HEK293 (cell line): ENCODE data around the gene HOXC5.

Experiments used
- CTCF ChIA-PET: fragments of 350-600 bp; formaldehyde crosslinking; extraction: SDS; loops from one replicate; lab custom pipeline; 2021; ENCODE audit warnings: antibody characterized with exemption; lab: Yijun Ruan, JAX
- POLR2A ChIA-PET: fragments of 300-600 bp; formaldehyde crosslinking; extraction: SDS; loops from one replicate; lab custom pipeline; 2020; ENCODE audit warnings: antibody characterized with exemption, inconsistent platforms; lab: Yijun Ruan, JAX
- H3K27ac ChIP-seq: fragments of 200-500 bp; sonication (Bioruptor generic); 2 replicates; pipeline ENCODE4 v1.5.1; 2014; ENCODE audit warnings: low read depth, low read length, control low read depth, inconsistent platforms; ENCODE audit errors: extremely low read depth
- H3K36me3 ChIP-seq, 2 experiments: fragments of 200-500 bp in 1 of 2; sonication (Bioruptor generic) in 1 of 2; 1 replicate in 1 of 2; 2 replicates in 1 of 2; pipeline ENCODE4 v1.5.1; 2014 to 2017; ENCODE audit warnings: inconsistent platforms in 2 of 2, low read length in 2 of 2; ENCODE audit not compliant: control insufficient read depth in 2 of 2, insufficient read depth in 1 of 2
- H3K4me1 ChIP-seq: fragments of 200-500 bp; sonication (Bioruptor generic); 2 replicates; pipeline ENCODE4 v1.5.1; 2014; ENCODE audit warnings: mild to moderate bottlenecking, low read length, inconsistent platforms; ENCODE audit not compliant: control insufficient read depth, insufficient read depth
- H3K4me3 ChIP-seq: 2 replicates; pipeline ENCODE4 v1.5.1; 2011; ENCODE audit warnings: low read depth, mild to moderate bottlenecking, control low read depth, low read length, moderate library complexity
- H3K9me3 ChIP-seq: fragments of 200-500 bp; sonication (Bioruptor generic); 2 replicates; pipeline ENCODE4 v1.5.1; 2014; ENCODE audit warnings: low read depth, low read length, inconsistent platforms; ENCODE audit not compliant: control insufficient read depth, insufficient read depth
- BCL6B ChIP-seq: fragments of 450-650 bp; formaldehyde crosslinking; IDR thresholded peaks from 2 replicates; pipeline ENCODE4 v1.5.1; 2017; ENCODE audit warnings: missing biosample characterization, missing genetic modification characterization
- HOXC10 ChIP-seq: sonication (generic); formaldehyde crosslinking; IDR thresholded peaks from 2 replicates; pipeline ENCODE4 v1.8.1; 2023; ENCODE audit warnings: mild to moderate bottlenecking, missing genetic modification reagents
- KLF16 ChIP-seq: fragments of 450-650 bp; formaldehyde crosslinking; IDR thresholded peaks from 2 replicates; pipeline ENCODE4 v1.5.1; 2017; ENCODE audit warnings: missing biosample characterization, missing genetic modification characterization
- KLF9 ChIP-seq: fragments of 450-650 bp; formaldehyde crosslinking; IDR thresholded peaks from 2 replicates; pipeline ENCODE4 v1.5.1; 2016; ENCODE audit warnings: missing biosample characterization, missing genetic modification characterization, low read depth
- MYNN ChIP-seq: fragments of 450-650 bp; formaldehyde crosslinking; IDR thresholded peaks from 2 replicates; pipeline ENCODE4 v1.5.1; 2016; ENCODE audit warnings: missing biosample characterization, missing genetic modification characterization, borderline replicate concordance
- ZBTB1 ChIP-seq: fragments of 450-650 bp; formaldehyde crosslinking; IDR thresholded peaks from 2 replicates; pipeline ENCODE4 v1.5.1; 2016; ENCODE audit warnings: missing biosample characterization, missing genetic modification characterization
- ZBTB26 ChIP-seq: fragments of 450-650 bp; formaldehyde crosslinking; optimal IDR thresholded peaks from 2 replicates; pipeline ENCODE3; 2016; ENCODE audit warnings: missing biosample characterization, mild to moderate bottlenecking, missing genetic modification characterization
- ZFHX2 ChIP-seq: fragments of 450-650 bp; formaldehyde crosslinking; conservative IDR thresholded peaks from 2 replicates; pipeline ENCODE4 v1.5.1; 2016; ENCODE audit warnings: missing biosample characterization, missing genetic modification characterization
- ZNF140 ChIP-seq: fragments of 450-650 bp; formaldehyde crosslinking; IDR thresholded peaks from 2 replicates; pipeline ENCODE4 v1.5.1; 2016; ENCODE audit warnings: missing biosample characterization, missing genetic modification characterization
- ZNF223 ChIP-seq: fragments of 450-650 bp; formaldehyde crosslinking; IDR thresholded peaks from 2 replicates; pipeline ENCODE4 v1.5.1; 2016; ENCODE audit warnings: missing biosample characterization, missing genetic modification characterization
- ZNF239 ChIP-seq: fragments of 450-650 bp; formaldehyde crosslinking; IDR thresholded peaks from 2 replicates; pipeline ENCODE4 v1.5.1; 2016; ENCODE audit warnings: missing biosample characterization, missing genetic modification characterization
- ZNF24 ChIP-seq: fragments of 450-650 bp; formaldehyde crosslinking; IDR thresholded peaks from 2 replicates; pipeline ENCODE4 v1.5.1; 2016; ENCODE audit warnings: missing biosample characterization, missing genetic modification characterization
- ZNF248 ChIP-seq: fragments of 450-650 bp; formaldehyde crosslinking; IDR thresholded peaks from 2 replicates; pipeline ENCODE4 v1.5.1; 2017; ENCODE audit warnings: missing biosample characterization, missing genetic modification characterization
- ZNF311 ChIP-seq: fragments of 450-650 bp; formaldehyde crosslinking; IDR thresholded peaks from 2 replicates; pipeline ENCODE4 v1.5.1; 2017; ENCODE audit warnings: missing biosample characterization, missing genetic modification characterization, borderline replicate concordance
- ZNF366 ChIP-seq: fragments of 450-650 bp; formaldehyde crosslinking; conservative IDR thresholded peaks from 2 replicates; pipeline ENCODE4 v1.5.1; 2016; ENCODE audit warnings: missing biosample characterization, missing genetic modification characterization
- ZNF501 ChIP-seq: fragments of 450-650 bp; formaldehyde crosslinking; IDR thresholded peaks from 2 replicates; pipeline ENCODE4 v1.5.1; 2016; ENCODE audit warnings: missing biosample characterization, missing genetic modification characterization
- ZNF510 ChIP-seq: fragments of 450-650 bp; formaldehyde crosslinking; IDR thresholded peaks from 2 replicates; pipeline ENCODE4 v1.5.1; 2018; ENCODE audit warnings: mild to moderate bottlenecking, missing genetic modification characterization, missing biosample characterization; ENCODE audit not compliant: insufficient replicate concordance
- ZNF521 ChIP-seq: fragments of 450-650 bp; formaldehyde crosslinking; IDR thresholded peaks from 2 replicates; pipeline ENCODE4 v1.5.1; 2017; ENCODE audit warnings: missing biosample characterization, mild to moderate bottlenecking, missing genetic modification characterization
- ZNF558 ChIP-seq: fragments of 450-650 bp; formaldehyde crosslinking; IDR thresholded peaks from 2 replicates; pipeline ENCODE4 v1.5.1; 2016; ENCODE audit warnings: missing biosample characterization, missing genetic modification characterization
- TF ChIP-seq, protein P1 (sequence below): fragments of 450-650 bp; formaldehyde crosslinking; conservative IDR thresholded peaks from 2 replicates; pipeline ENCODE4 v1.5.1; 2016; ENCODE audit warnings: low read depth, missing biosample characterization, missing genetic modification characterization
- TF ChIP-seq, protein P2 (sequence below): fragments of 450-650 bp; formaldehyde crosslinking; IDR thresholded peaks from 2 replicates; pipeline ENCODE4 v1.5.1; 2016; ENCODE audit warnings: missing biosample characterization, missing genetic modification characterization
- TF ChIP-seq, protein P3 (sequence below): fragments of 450-650 bp; formaldehyde crosslinking; IDR thresholded peaks from 2 replicates; pipeline ENCODE4 v1.5.1; 2017; ENCODE audit warnings: missing biosample characterization, missing genetic modification characterization

The HOXC5 gene

DNA sequence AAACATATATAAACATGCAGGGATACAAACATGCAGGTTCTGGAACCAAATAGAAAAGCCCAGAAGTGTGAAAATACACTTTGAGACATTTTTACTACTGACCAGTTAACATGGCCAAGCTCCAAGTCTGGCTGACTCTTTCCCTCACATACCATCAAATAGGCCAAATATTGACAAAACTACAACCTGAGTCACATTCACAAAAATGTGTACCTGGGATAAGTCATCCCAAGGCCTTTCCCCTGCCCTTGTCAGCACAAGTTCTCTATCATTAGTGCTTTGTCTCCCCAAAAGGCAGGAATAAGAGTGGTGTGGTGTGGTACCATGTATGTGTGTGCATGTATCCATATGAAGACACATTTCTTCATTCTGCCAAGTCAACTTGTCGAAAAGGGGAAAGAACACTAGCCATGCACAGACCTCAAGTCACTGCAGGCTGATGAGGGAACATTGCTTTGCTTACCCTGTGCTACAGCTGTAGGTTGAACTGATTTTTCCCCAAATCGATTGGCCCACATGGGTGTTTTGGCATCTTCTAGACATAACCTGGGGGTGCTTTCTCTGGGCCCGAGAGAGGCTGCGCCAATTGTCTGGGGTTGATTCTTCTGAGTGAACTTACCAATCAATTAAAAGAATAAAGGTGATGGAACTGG is 35.7 kb downstream of the HOXC5 start (continued):
- TF ChIP-seq ZNF24 (tag by site-specific recombination) = no peak
- TF ChIP-seq, all 188 proteins: peak for 0

DNA sequence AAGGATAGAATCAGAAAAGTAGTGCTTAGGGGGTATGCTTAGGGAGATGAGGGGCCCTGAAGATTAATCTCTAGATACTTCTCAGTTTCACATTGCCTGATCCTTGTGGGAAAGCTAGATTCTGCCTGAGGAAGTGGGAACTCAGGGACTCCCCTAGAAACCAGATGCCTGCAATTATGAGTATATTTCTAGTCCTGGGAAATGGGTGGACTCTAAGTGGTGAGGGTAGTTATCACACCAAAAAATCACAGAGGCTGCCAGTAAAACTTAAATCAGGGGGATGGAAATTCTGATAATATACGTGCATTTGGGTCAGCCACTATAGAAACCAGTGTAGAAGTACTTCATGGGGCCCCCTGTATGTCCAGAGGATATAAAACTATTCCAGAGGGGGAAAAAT is 39.1 kb downstream of the HOXC5 start:
- TF ChIP-seq KLF16 (tag by site-specific recombination) = no peak
- TF ChIP-seq HOXC10 (CRISPR knock-in tag) = no peak
- TF ChIP-seq ZNF223 = no peak
- TF ChIP-seq, protein P1, sequence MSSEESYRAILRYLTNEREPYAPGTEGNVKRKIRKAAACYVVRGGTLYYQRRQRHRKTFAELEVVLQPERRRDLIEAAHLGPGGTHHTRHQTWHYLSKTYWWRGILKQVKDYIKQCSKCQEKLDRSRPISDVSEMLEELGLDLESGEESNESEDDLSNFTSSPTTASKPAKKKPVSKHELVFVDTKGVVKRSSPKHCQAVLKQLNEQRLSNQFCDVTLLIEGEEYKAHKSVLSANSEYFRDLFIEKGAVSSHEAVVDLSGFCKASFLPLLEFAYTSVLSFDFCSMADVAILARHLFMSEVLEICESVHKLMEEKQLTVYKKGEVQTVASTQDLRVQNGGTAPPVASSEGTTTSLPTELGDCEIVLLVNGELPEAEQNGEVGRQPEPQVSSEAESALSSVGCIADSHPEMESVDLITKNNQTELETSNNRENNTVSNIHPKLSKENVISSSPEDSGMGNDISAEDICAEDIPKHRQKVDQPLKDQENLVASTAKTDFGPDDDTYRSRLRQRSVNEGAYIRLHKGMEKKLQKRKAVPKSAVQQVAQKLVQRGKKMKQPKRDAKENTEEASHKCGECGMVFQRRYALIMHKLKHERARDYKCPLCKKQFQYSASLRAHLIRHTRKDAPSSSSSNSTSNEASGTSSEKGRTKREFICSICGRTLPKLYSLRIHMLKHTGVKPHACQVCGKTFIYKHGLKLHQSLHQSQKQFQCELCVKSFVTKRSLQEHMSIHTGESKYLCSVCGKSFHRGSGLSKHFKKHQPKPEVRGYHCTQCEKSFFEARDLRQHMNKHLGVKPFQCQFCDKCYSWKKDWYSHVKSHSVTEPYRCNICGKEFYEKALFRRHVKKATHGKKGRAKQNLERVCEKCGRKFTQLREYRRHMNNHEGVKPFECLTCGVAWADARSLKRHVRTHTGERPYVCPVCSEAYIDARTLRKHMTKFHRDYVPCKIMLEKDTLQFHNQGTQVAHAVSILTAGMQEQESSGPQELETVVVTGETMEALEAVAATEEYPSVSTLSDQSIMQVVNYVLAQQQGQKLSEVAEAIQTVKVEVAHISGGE (tag by site-specific recombination) = no peak
- Histone ChIP-seq H3K4me1 (peaks cover 6% of the 10 kb centered on the region), H3K27ac (no peak overlapping the region), H3K9me3 (no peaks in the 10 kb centered on the region), H3K36me3 (no peaks in the 10 kb centered on the region), H3K4me3 (no peak overlapping the region)
- ChIA-PET CTCF (no interaction called here), POLR2A (no interaction called here)

DNA sequence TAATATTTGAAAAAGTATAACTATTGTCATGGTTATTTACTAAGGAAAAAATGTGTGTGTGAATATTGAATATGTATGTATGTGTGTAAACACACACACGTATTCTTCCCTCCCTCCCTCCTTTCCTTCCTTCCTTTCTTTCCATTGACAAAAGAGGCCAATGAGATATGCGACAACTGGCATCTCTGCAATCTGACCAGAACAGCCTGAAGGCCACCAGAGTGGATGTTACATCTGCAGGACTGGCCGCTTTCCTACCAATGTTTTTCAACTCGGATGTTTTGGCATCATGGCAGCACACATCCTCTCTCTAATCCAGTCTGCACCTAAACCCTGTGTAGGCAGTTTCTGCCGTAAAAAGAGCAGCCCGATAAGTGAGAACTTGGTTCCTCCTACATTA is 41.5 kb downstream of the HOXC5 start:
- Histone ChIP-seq H3K36me3 (no peaks in the 10 kb centered on the region), H3K4me3 (no peak overlapping the region), H3K27ac (no peak overlapping the region), H3K9me3 (no peaks in the 10 kb centered on the region), H3K4me1 (peaks cover 8% of the 10 kb centered on the region)
- POLR2A ChIA-PET = no interaction called here
- CTCF ChIA-PET = no interaction called here
- TF ChIP-seq ZNF311 (no peak), ZNF366 (tag by site-specific recombination) (0 out of 2 replicates have a peak, but pooled peaks have one; percentile 26), ZNF140 (tag by site-specific recombination) (no peak)
- TF ChIP-seq, protein P2, sequence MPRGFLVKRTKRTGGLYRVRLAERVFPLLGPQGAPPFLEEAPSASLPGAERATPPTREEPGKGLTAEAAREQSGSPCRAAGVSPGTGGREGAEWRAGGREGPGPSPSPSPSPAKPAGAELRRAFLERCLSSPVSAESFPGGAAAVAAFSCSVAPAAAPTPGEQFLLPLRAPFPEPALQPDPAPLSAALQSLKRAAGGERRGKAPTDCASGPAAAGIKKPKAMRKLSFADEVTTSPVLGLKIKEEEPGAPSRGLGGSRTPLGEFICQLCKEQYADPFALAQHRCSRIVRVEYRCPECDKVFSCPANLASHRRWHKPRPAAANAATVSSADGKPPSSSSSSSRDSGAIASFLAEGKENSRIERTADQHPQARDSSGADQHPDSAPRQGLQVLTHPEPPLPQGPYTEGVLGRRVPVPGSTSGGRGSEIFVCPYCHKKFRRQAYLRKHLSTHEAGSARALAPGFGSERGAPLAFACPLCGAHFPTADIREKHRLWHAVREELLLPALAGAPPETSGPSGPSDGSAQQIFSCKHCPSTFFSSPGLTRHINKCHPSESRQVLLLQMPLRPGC = no peak

- POLR2A ChIA-PET = no interaction called here
- Histone ChIP-seq H3K4me3 (no peak overlapping the region), H3K36me3 (no peaks in the 10 kb centered on the region), H3K9me3 (no peaks in the 10 kb centered on the region), H3K4me1 (peaks cover 9% of the 10 kb centered on the region), H3K27ac (no peak overlapping the region)
- CTCF ChIA-PET = interaction anchor here (0.7 kb wide), 1 partner anchor 99 kb away, joined by 3 read pairs; no protein-coding TSS in a partner anchor
- TF ChIP-seq ZBTB1 (tag by site-specific recombination) (no peak), ZBTB26 (no peak), ZNF521 (tag by site-specific recombination) (no peak), ZNF558 (tag by site-specific recombination) (no peak), ZNF501 (tag by site-specific recombination) (no peak), ZFHX2 (no peak), BCL6B (tag by site-specific recombination) (no peak), ZNF248 (tag by site-specific recombination) (no peak), MYNN (tag by site-specific recombination) (no peak), ZNF239 (no peak), ZNF510 (tag by site-specific recombination) (no peak), KLF9 (no peak)
- TF ChIP-seq, protein P3, sequence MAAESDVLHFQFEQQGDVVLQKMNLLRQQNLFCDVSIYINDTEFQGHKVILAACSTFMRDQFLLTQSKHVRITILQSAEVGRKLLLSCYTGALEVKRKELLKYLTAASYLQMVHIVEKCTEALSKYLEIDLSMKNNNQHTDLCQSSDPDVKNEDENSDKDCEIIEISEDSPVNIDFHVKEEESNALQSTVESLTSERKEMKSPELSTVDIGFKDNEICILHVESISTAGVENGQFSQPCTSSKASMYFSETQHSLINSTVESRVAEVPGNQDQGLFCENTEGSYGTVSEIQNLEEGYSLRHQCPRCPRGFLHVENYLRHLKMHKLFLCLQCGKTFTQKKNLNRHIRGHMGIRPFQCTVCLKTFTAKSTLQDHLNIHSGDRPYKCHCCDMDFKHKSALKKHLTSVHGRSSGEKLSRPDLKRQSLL (tag by site-specific recombination) = no peak
These were observed 42.6 kb downstream of the HOXC5 start for GRCh38 chr12:54075409-54075808.
